Measurements from ENCODE around the gene KRT2.

The KRT2 gene

DNA sequence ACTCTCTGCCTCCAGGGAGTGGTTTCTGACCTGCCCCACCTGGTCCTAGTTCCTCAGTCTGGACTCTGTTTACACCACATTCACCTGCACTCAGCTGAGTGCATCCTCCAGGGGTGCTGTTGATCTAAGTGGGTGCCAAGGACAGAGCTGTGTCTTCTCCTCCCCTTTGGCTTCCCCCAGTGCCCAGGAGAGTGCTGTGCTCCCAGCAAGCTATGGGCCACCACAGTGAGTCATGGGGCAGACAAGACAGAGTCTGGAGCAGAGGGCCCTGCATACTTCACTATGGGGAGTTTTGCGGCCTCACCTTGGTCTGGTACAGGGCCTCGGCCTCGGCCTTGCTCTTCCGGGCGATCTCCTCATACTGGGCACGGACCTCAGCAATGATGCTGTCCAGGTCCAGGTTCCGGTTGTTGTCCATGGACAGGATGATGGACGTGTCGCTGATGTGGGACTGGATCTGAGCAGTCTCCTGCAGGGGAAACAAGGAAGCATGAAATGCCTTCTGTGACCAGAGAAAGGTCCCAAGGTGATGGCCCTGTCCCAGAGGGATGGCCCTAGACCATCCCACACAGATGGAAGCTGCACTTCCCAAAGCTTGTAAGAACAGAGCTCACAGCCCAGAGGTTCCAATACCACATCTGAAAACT lies 38.5 kb downstream of the KRT2 start:
- no peak for DNase-seq

DNA sequence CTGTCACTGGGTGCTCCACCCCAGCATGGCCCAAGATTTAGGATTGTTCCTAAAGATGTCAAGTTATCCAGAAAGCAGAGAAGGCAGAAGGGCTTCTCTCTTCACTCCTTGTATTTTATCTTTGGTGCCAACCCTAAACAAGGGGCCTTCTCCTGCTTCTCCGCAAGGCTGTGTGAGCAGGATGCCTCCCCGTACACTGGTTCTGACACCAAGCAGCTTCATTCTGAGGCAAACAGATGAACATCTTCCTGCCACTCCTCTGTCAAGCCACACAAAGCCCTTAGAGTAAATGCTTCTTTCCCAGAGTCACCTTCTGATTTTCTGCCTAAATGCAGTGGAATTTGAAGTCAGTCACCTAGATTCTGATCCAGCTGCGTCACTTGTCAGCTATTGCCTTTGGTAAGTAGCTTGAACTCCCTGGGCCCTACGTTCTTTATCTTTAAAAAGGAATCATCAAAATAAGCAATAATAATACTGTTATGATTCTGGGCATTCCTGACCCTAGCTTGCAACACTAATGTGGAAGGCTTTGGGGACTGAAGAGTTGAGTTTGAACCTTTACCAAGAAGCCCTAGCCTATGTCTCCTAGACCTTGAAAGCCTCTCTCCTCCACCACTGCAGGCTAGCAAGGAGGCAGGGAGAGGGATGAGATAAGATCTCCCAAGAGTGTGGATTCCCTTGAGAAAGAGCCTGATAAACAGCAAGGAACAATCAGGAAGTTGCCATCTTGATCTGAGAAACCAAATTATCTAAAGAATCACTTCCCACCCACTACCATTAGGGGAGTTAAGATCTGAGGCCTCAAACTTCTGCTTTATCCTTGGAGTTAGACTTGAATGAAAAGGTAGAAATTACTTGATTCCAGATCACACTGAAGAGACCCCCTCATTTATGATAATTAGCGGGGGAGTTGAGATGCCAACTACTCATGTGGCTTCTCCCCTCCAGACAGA lies 39.3 kb downstream of the KRT2 start:
- DNase-seq = no peak

DNA sequence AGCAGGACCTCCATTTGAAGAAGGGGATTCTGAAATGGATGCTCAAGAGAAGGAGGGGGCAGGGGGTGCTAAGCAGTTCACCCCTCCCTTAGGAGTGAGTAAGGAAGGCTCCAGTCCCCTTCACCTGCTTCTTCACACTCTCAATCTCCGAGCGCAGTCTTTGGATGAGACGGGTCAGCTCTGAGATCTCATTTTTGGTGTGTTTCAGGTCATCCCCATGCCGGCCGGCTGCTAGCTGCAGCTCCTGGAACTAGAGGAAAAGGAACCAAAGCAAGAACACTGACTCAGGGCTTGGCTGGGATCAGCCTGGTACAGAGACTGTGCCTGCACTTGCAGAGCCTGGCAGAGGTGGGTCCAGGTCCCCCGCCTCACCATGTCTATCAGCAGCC lies 40.9 kb downstream of the KRT2 start:
- DNase-seq = no peak

DNA sequence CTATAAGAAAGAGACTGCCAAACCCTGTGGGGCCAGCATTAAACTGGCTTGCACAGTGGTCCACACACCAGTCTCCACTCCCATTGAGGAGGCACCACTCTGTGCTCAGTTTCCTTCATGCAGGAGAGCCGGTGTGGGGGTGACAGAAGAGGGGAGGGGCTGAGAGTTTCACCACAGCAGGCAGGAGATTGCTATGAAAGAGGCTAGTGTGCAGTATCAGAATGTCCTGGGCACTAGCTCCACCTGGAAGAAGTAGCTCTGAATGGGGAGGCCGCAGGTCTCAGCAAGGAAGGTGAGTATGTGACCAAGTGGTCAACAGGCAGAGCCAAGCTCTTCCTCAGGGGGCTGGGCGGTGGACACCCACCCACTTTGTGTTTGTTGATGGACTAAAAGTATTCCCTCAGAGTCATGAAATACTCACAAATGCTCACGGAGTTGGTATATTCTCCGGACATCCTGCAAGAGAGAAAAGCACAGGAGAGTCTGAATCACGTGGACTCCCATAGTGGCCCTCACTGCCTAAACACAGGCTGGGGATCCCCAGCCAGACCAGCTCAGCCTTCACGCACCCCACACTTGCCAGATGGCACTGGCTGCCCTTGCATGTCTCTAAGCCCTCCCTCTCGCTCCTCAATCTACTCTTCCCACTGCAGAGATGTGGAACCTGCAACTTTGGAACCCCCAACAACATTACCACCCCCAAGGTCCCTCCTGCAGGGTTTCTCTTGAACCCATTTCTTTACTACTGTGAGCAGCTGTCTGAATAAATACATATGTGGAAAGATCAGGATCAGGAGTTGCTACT lies 43.0 kb downstream of the KRT2 start:
- no peak for DNase-seq

DNA sequence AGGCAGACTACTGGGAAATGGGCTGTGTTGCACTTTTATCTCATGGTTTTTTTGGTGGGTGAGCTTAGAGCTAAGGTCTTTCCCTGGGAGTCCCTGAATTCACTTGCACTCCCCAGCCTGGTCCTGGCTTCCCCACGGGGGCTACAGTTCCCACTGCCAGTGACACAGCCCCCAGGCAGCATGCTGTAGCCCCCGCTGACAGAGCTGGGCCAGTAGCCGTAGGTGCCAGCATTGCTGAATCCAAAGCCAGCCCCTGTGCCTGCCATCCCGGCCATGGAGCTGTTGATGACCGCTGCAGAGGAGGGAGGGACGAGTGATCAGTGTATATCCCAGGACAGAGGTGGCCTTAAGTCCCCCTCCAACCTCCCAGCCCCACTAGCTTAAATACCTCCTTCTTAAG lies 43.9 kb downstream of the KRT2 start:
- DNase-seq = no peak

DNA sequence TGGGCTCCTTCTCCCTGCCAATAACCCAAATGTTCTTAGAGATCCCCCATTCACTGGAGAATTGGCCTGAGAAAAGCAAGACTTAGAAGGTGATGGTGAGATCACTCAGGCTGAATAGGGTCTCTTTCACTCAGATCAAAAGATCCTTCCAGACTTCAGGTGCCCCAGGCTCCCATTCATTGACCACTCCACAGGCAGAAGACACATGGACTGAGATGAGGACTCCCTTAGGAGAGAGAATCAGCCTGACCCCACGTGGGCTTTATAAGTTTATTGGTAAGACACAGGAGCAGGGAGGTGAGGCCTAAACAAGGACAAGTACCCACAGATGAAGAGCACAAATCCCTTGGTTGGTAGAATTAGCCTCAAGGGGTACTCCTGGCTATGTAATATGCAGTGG lies 44.7 kb downstream of the KRT2 start:
- no peak for DNase-seq

DNA sequence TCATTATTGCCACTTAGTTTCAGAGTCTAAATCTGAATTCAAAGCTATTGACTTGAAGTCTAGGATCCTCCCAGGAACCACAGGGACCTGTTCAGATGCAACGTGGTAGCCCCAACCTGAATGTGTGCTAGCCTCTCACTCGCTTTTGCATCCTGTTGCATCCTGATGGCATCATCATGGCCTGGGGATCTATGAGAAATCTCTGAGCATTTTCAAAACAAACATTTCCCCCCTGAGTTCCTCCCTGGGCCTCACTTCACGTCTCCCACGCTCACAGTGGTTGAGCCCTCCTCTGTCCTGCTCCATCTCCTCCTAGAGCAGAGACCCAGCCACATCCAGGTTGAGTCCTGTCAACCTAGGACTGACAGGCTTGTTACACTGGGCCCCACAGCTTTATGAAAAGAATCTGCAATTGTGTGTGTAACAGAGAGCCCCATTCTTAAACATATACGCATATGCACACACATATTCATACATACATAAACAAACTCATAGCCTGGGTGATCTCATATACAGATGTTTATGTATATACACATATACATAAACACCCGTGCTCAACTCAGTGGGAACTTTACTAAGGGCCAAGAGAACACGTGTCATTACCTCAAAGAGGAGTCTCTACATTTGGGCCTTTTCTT lies 45.3 kb downstream of the KRT2 start:
- no peak for DNase-seq

DNA sequence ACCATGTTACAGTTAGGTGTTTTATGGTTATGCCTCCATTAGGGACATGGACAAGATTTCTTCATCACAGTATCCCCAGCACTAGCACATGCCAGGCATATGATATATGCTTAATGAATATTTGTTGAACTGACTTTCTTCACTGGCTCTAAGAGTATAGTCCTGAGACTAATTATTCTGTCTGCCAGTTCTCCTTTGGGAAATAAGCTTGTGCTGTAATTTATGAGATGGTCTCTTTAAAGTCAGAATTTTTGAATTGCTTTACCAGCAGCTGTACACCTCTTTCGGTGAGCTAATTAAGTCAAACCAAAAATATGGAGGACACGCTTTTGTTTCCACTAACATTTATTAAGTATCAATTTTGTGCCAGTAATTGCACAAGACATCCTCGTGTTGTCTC lies 45.9 kb downstream of the KRT2 start:
- no peak for DNase-seq

DNA sequence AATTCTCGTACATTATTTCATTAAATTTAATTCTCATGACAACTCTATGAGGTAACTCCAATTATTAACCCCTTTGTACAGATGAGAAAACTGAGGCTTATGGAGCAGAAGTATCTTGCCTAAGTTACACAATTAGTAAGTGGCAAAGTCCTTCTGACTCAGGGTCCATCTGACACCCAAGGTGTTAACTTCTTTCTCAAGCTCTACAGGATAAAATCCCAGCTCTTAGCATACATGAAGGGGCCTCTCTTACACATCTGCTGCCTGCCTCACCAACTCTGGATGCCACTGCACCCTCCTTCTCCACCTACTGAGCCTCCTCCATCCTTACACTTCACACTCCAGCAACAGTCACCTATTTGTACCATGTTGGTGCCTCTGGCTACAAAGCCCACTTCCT lies 46.5 kb downstream of the KRT2 start:
- no peak for DNase-seq

DNA sequence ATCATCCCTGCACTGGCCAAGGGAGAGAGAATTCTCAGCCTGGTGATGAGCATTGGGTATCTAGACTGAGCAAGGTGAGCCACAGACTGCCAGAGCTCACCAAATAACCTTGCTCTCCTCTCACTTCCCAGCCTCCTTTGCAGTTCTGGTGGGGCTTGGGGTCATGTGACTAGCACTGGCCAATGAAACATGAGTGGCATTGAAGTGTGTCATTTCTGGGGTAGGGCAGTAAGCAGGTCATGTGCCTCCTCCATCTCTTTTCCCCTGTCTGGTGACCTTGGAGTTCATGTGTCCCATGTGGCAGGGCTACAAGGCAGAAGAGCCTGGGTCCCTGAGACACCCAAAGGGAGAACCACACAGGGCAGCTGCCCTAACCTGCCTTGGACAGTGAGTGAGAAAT lies 47.2 kb downstream of the KRT2 start:
- DNase-seq = no peak

DNA sequence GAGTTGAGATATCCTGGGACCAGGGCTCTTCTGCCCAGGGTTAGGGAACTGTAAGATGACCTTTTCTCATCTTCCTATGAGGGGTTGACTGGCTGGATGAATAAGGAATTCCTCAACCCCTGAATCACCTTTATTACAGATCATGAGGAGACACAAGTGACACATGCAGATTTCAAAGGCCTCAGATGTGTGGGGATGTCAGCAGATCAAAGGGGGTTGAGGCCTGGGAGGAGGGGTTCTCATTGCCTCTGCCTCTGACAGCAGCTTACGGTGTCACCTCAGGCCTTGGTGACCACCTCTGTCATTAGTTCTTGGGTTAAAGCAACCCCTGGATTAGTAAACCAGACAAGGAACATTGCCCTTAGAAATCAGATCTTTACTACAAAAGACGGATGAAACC lies 48.7 kb downstream of the KRT2 start:
- DNase-seq = no peak

DNA sequence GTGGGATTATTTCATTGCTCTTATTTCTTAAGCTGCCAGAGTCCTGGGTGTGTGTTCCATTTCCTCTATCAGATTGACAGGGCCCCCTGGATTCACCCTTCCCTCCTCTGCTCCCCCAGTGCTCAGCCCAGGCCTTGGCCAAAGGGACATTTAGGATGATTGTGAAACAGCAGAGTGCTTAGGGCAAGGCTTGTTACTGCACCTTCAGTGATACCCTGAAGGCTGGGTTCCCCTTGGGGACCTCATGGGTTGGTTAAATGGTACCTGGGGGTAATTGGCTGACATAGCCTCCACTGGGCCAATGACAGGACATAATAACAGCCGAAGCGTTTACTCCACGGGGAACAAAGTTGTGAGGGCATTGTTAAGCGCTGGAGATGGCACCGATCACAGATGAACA lies 49.5 kb downstream of the KRT2 start:
- DNase-seq = no peak

DNA sequence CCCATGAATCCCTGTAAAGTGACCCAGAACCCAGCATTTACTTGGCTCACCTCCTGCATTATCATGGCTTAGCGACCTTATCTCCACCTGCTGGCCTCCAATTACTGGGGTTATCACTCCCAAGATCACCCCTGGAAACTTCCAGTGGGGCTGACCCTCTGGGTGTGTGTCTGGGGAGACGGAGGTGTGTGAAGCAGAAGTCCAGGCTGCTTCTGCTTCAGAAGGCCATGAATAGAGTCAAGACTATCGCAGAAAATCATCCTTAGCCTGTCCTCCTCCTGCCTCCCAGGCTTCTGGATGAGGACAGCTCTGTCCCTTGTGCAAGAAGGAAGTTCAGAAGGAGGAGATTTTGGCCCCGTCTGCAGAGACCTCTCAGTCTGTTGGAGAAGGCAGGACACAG lies 50.3 kb downstream of the KRT2 start:
- DNase-seq = no peak

DNA sequence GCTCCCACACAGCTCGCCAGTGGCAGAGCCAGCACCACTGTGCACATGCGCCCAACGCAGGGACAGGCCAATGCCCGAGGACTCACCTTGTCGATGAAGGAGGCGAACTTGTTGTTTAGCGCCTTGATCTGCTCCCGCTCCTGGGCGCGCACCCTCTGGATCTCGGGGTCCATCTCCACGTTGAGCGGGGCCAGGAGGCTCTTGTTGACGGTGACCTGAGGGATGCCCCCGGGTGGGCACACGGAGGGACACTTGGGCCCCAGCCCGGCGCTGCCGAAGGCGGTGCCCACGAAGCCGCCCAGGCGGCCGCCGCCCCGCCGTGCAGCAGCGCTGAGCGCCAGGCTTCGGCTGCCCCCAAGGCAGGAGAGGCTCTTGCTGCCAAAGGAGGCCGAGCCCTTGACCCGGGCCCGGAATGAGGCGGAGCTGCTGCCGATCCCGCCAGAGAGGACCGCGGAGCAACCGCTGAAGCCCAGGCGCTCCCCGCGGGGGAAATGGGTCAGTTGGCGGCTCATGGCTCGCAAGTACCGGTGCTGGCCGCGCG lies 51.0 kb downstream of the KRT2 start, which contains the start of gene KRT72:
Gene KRT72 (minus strand): TSS at position 523 of the 541 bp plus-strand sequence. CDS start 11 bp downstream, at position 512.
- DNase-seq = no peak

DNA sequence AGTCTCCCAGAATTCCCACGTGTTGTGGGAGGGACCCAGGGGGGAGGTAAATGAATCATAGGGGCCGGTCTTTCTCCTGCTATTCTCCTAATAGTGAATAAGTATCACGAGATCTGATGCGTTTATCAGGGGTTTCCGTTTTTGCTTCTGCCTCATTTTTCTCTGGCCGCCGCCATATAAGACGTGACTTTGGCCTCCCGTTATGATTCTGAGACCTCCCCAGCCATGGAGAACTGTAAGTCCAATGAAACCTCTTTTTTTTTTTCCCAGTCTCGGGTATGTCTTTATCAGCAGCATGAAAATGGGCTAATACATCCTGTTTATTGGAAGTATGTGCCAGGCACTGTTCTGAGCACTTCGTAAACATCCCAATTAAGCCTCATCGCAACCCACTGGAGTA lies 51.5 kb downstream of the KRT2 start:
- no peak for DNase-seq

DNA sequence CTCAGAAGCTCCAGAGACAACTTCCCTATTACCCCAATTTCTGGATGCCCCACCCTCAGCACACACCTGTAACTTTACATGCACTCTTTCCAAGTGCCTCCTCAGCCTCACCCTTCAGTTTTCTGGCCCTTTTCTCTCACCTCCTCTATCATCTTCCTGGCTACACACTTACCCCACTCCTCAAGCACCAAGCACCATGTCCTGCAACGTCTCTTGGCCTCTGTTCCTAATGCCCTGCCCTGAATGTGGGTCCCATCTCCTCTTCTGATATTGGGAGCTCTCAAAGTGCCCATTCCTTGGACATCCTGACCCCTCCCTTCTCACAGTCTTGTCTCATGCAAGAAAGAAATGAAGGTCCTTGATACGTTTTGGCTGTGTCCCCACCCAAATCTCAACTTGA lies 51.9 kb downstream of the KRT2 start:
- DNase-seq = no peak

DNA sequence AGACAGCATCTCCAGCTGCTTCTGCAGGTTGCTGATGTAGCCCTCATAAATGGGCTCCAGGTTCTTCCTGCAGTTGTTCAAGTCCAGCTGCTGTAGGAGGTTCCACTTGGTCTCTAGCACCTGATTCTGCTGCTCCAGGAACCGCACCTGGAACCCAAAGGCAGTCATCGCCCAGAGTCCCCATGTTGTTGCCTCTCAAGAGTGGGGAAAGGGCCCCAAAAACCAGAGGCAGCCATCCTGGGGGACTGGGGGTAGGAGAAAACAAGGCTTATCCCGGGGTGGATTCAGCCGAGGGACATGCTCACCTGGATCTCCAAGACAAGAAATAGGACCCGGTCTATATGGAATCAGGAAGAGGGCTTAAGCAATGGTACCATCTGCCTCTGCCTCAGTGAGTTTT lies 53.0 kb downstream of the KRT2 start:
- no peak for DNase-seq

Measured in NCI-H1930 (cell line).